ENCODE measurements around the gene EIF4E3.

Gene EIF4E3

DNA sequence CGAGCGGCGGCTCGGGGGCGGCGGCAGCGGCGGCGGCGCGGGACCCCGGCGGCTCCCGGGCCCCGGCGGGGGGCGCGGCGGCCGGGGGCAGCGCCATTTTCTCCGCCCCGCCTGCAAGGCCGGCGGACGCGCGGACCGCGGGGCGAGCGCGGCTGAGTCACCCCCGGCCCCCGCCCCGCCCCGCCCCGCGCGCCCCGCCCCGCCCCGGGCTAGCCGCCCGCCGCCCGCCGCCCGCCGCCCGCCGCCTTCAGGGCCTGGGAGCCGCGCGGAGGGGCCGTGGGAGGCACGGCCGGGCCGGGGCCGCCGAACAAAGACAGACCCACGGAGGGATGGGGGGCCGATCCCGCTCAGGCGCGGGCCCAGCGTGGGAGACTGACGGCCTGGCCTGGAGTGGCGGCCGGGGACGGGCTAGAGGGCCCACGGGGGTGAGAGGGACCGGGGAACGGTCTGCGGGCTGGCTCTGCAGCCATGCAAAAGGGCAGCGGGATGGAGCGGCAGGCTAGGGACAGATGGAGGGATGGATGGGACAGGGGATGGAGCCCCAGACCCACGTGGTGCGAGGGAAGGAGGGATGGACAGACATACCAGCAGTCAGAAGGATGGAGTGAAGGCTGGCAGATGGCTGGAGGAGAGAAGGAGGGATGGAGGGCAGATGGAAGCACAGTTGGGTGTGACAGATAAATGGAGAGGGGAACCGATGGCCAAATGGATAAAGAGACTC is at the start of gene EIF4E3:
EIF4E3 (minus strand) TSS at position 132 of the 721 bp plus-strand sequence; CDS start at position 97, 35 bp downstream.
- H3K27ac ChIP-seq = peak within 1 kb of the TSS; percentile 41 to 90 (median 77)

GRCh38 chr3:71771884-71772283 is 46.7 kb upstream of the EIF4E3 start:
- H3K4me3 ChIP-seq = no peak overlapping the region
- H3K27ac ChIP-seq = no peak overlapping the region

More for the DNA sequence above, at the start of gene EIF4E3:
- H3K4me3 ChIP-seq = peak within 1 kb of the TSS; percentile 62 to 81 (median 72)

- Histone ChIP-seq H3K4me3 (no peak overlapping the region), H3K27ac (no peak overlapping the region)
These were observed 45.9 kb upstream of the EIF4E3 start for GRCh38 chr3:71771126-71771525.

GRCh38 chr3:71763426-71763825 is 38.2 kb upstream of the EIF4E3 start:
- H3K4me3 ChIP-seq = no peak overlapping the region
- no peak overlapping the region for H3K27ac ChIP-seq

GRCh38 chr3:71760140-71760539 is 34.9 kb upstream of the EIF4E3 start:
- Histone ChIP-seq H3K4me3 (no peak overlapping the region), H3K27ac (no peak overlapping the region)

DNA sequence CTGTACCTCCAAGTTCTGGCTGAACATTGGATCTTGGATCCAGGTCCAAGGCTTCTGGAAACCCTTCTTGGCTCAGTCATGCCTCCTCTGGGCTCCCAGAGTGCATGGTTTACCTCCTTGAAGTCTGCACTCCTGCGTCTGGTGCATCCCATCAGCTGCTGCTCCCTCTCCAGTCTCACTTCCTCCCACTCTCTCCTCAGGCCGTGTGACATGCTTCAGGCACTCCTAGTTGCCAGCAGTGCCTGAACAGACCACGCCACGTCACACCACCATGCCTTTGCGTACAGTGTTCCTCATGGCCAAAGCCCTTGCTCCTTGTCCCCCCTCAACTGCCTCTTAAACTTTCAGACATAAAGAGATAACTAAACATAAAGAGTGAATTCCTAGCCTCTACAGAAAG is 34.2 kb upstream of the EIF4E3 start:
- no peak overlapping the region for H3K27ac ChIP-seq
- H3K4me3 ChIP-seq = no peak overlapping the region

GRCh38 chr3:71758091-71758490 is 32.9 kb upstream of the EIF4E3 start:
- Histone ChIP-seq H3K4me3 (no peak overlapping the region), H3K27ac (no peak overlapping the region)

DNA sequence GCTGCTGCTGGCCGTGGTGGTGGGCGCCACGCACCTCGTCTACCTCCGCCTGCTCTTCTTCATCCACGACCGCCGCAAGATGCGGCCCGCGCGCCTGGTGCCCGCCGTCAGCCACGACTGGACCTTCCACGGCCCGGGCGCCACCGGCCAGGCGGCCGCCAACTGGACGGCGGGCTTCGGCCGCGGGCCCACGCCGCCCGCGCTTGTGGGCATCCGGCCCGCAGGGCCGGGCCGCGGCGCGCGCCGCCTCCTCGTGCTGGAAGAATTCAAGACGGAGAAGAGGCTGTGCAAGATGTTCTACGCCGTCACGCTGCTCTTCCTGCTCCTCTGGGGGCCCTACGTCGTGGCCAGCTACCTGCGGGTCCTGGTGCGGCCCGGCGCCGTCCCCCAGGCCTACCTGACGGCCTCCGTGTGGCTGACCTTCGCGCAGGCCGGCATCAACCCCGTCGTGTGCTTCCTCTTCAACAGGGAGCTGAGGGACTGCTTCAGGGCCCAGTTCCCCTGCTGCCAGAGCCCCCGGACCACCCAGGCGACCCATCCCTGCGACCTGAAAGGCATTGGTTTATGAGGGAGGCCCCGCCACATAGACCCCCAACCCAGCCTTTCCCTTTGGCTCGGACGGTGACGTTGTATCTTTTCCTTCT is 29.5 kb upstream of the EIF4E3 start:
- H3K4me3 ChIP-seq = peak overlapping the region; percentile 19 to 55 (median 34)

GRCh38 chr3:71753701-71754609 is 28.8 kb upstream of the EIF4E3 start, which contains the start of gene GPR27:
GPR27 (plus strand) TSS chr3:71753855; CDS start chr3:71754050, 195 bp downstream.
- peak within 1 kb of the TSS; percentile 19 to 55 (median 34) for H3K4me3 ChIP-seq
- H3K27ac ChIP-seq = peak within 1 kb of the TSS in 2 of 21 experiments; percentile 42 to 70

More for the DNA sequence above, 29.5 kb upstream of the EIF4E3 start:
- H3K27ac ChIP-seq = no peak overlapping the region

DNA sequence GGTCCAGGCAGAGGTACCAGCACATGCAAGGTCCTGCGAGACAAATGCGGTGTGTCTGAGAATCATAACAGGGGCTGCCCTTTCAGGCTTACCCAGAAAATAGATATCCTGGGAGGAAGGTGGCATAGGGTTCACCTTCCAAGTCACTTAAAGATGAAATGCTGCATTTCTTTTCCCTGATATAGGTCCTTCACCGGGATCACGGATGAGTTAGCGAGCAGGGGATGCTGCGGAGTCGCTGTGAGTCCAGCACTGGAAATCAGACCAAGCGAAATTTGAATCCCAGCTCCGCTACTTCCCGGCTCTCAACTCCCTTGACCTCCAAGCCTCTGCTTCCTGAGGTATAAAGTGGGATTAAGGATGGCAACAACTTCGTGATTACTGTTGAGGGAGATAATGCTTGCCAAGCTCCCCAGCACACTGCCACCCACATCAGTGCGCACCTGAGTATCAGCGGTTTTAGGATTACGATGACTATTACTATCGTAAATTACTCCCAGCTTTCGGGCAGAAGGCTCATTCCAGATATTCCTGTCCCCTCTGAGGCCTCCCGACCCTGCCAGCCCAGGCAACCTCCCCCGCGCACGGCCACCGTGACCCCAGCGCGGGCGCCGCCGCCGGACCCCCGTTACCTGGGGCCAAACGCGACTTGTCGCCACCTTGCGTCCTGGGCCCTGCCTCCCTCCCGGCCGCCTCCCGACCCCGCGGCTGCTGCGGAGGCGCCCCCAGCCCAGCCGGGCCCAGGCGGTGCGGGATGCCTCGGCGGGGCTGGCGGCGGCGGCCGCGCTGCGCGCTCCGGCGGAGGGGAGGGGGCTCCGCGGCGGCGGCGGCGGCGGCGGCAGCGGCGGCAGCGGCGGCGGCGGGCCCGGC is 27.9 kb upstream of the EIF4E3 start:
- no peak overlapping the region for H3K27ac ChIP-seq
- peak overlapping the region; percentile 19 to 55 (median 34) for H3K4me3 ChIP-seq

DNA sequence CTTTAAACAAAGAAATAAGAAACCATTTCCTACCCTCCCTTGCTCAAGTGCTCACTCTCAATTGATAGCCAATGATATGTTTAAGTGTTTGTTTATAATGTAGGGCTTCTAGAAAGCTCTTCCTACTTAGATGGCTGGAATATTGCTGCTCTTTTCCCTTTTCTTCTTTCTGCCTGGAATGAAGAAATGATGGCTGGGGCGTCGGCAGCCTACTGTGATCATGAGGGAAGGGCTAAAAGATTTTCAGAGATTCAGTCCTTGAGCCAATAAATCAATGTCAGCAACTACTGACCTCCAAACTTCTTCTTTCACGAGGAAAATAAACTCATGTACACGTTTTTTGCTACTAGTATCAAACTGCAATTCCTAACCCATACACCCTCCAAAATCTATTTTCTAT is 26.4 kb upstream of the EIF4E3 start:
- Histone ChIP-seq H3K4me3 (no peak overlapping the region), H3K27ac (no peak overlapping the region)

DNA sequence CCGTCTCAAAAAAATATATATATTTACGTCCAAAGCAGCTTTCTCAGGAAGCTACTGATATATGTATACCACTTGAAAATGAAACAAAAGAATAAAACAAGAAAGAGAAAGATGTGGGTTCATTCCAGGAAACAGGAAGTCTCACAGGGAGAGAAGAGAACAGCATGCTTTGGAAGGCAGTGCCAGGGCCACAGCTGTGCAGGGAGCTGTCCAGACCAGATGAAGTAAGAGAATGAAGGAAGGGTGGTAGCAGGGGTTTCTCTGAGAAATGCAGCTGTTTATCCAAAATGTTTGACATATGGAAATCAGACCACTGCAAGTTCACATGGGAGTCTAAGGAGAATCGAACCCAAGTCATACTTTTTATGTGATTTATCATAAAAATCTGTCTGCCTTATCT is 19.5 kb upstream of the EIF4E3 start:
- Histone ChIP-seq H3K27ac (no peak overlapping the region), H3K4me3 (no peak overlapping the region)

DNA sequence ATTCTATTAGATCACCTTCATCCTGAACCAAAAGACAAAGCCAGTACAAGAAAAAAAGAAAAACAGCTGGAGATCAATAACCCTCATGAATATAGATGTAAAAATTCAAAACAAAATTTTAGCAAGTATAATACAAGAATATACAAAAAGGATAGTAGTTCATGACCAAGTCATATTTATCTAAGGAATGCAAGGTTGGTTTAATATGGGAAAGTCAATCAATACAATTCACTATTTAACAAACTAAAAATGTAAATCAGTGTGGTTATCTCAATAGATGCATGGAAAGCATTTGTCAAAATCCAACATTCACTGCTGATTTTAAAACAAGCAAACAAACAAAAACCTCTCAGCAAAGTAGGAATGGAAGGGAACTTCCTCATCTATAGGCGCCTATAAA is 17.4 kb upstream of the EIF4E3 start:
- Histone ChIP-seq H3K27ac (no peak overlapping the region), H3K4me3 (no peak overlapping the region)

DNA sequence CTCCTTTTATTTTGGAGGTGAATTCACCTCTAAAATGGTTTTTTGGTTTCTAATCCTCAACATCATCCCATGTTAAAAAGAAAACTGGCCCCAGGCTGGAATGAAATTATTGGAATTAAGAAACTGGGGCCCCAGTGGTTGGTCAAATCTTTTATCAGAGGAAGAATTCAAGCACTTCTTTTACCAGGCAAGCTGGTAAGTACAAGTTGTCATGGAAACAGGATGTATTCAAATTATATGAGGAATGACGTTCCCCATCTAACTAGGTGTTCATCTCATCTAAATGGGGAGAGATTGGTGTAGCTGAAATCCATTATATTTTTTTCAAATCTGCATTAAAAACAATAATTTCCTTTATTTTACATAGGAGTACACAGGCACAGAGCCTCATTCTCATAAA is 9.7 kb upstream of the EIF4E3 start:
- H3K4me3 ChIP-seq = no peak overlapping the region
- no peak overlapping the region for H3K27ac ChIP-seq

GRCh38 chr3:71733319-71733718 is 8.1 kb upstream of the EIF4E3 start:
- Histone ChIP-seq H3K27ac (no peak overlapping the region), H3K4me3 (no peak overlapping the region)

DNA sequence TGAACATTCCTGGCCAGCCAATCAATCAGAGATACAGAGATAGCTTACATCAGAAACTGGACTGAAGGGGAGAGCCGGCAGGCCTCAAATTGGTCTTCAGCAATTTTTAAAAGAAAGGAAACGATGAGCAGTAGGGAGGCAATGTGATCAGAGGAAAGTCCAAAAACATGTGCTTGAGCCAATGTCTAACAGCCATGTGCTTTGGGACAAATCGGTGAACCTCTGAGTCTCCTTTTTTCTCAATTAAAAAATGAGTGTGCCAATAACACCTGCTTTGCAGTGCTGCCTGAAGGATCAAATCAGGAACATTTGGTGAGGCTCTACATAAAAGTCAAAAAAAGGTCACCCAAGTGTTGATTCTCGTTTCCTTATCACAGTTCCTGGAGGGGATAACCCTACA is 7.4 kb upstream of the EIF4E3 start:
- H3K27ac ChIP-seq = no peak overlapping the region
- no peak overlapping the region for H3K4me3 ChIP-seq

- no peak overlapping the region for H3K4me3 ChIP-seq
- no peak overlapping the region for H3K27ac ChIP-seq
These were observed 3.6 kb upstream of the EIF4E3 start for GRCh38 chr3:71728632-71729342.

DNA sequence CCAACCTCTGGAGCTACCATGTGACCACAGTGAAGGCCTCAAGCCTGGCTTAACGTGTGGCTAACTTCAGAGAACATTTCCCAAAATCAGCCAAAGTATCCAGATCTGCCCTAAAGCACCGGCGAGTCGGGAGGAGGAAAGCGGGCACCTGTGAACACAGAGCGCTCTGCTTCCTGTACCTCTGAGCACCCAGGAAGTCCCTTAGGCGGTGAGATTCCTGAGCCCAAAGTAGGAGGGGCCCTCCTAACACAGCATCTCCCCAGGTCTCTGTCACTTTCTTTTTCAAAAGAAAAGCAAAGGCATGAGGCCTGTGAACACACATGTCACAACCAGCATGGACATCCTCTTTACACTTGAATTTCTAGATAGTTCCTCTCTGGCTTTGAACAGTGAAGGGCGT is 944 bp upstream of the EIF4E3 start:
- Histone ChIP-seq H3K27ac (peak overlapping the region in 13 of 21 experiments; percentile 11 to 87 (median 72)), H3K4me3 (peak overlapping the region in 6 of 7 experiments; percentile 35 to 77 (median 46))

Measured in skin epidermis (tissue), 12 donors.